Measurements from ENCODE around the gene GLIPR1.
"Not testable (repeated sequence)": the region's sequence is repeated elsewhere in the genome, so short reads cannot be mapped to it uniquely, and the experiment has no call there.

Gene GLIPR1

GRCh38 chr12:75509621-75510020 lies 29.1 kb downstream of the GLIPR1 start:
- no peak for DNase-seq (ENCODE audit: low read depth in 1 of 2, low spot score in 1 of 2)

DNA sequence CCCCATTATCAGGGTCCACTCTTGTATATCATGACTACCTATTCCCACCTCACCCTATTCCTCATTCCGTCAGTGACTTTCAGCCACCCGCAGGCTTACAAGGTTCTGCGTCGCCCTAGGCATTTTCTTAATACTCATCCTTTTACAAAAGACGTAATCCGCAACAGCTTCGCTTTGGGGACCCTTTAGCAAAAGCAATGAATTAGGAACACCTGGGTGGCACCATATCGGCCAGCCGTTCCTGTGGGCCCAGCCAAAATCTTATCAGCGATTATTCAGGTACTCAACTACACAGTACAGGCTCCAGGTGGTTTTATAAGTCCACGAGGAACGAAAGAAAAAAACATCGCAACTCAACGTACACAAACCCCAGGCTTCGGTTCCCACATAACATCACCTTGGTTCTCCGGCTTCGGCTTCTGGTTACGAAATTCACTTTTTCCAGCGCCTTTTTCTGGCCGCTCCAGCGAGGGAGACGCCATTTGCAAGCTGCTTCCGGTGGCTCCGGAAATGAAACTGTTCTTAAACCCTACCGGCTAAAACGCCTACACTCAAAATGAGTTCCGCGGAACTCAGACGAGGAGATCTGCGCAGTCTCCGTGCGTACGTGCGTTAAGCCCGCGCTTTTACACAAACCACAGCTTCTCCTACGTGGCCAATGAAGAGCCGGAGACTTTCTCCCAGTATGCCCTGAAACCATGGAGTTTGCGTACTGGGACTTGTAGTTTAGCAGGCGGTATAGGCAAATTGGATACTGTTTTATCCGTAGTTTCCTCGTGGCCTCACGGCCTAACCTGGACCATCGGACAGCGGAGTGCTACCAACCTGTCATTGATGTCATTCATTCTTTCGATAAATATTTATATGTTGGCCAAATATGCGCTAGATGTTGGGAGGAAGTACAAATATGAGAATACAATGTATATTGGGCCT lies 30.8 kb downstream of the GLIPR1 start, which contains the start of gene KRR1:
Gene KRR1 (minus strand): TSS at position 494 of the 933 bp plus-strand sequence. CDS start 12 bp downstream, at position 482.
- DNase-seq (ENCODE audit: low read depth in 1 of 2, low spot score in 1 of 2): peak; percentile 70 to 71

DNA sequence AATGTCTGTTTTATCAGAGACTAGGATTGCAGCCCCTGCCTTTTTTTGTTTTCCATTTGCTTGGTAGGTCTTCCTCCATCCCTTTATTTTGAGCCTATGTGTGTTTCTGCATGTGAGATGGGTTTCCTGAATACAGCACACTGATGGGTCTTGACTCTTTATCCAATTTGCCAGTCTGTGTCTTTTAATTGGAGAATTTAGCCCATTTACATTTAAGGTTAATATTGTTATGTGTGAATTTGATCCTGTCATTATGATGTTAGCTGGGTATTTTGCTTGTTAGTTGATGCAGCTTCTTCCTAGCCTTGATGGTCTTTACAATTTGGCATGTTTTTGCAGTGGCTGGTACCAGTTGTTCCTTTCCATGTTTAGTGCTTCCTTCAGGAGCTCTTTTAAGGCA lies 40.7 kb downstream of the GLIPR1 start:
- not testable (repeated sequence) for DNase-seq (ENCODE audit: low read depth in 1 of 2, low spot score in 1 of 2)

DNA sequence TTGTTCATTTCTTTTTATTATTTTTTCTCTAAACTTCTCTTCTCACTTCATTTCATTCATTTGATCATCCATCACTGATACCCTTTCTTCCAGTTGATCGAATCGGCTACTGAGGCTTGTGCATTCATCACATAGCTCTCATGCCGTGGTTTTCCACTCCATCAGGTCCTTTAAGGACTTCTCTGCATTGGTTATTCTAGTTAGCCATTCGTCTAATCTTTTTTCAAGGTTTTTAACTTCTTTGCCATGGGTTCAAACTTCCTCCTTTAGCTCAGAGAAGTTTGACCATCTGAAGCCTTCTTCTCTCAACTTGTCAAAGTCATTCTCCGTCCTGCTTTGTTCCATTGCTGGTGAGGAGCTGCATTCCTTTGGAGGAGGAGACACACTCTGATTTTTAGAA lies 41.6 kb downstream of the GLIPR1 start:
- DNase-seq (ENCODE audit: low read depth in 1 of 2, low spot score in 1 of 2): not testable (repeated sequence)

DNA sequence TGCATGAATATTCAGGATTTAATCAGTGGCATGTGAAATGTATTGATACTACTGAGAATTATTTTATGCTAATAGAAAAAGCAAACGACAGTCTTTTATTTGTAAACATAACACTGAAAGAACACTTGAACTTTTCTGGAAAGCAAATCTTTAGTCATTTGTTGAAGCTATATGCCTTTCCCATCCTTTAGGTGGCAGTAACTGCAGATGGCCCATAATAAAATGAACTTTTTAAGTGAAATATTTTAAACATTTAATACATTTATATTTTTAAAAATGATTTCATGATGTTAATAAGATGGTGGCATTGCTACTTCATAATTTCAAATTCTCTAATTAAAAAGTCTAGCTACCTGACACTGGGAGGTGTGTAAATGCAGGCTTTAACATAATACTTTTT lies 44.7 kb downstream of the GLIPR1 start:
- no peak for DNase-seq (ENCODE audit: low read depth in 1 of 2, low spot score in 1 of 2)

DNA sequence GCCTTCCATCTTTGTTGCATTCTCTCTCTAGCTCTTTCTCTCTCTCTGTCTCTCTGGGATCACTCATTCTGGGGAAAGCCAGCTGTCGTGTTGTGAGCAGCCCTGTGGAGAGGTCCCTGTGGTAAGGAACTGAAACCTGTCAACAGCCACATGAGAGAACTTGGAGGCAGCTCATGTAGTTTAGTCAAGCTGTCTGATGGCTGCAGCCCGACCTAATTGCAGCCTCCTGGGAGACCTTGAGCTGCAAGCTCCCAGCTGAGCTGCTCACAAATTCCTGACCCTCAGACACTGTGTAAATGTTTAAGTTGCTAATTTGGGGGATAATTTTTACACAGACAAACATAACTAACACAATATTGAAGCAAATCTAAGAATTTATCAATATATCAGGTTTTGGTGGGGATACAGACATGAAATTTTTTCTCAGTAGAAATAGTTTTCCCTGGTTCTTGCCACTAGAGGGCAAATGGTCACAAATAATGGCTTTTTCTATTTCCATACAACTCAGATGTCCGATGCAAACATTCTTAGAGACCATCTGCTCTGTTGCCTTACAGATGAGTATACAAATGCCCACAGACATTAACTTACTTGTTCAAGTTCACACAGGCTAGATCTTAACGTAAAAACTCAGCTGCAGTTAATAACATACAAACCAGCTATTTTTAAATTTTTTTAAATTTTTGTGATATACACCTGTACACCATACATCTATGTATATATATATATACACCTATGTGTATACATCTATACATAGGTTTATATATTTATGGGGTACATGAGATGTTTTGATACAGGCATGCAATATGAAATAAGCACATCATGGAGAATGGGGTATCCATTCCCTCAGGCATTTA lies 46.3 kb downstream of the GLIPR1 start:
- no peak for DNase-seq (ENCODE audit: low read depth in 1 of 2, low spot score in 1 of 2)

GRCh38 chr12:75528272-75528671 lies 47.7 kb downstream of the GLIPR1 start:
- DNase-seq (ENCODE audit: low read depth in 1 of 2, low spot score in 1 of 2): no peak

GRCh38 chr12:75528692-75529091 lies 48.1 kb downstream of the GLIPR1 start:
- DNase-seq (ENCODE audit: low read depth in 1 of 2, low spot score in 1 of 2): no peak

GRCh38 chr12:75529316-75529715 lies 48.8 kb downstream of the GLIPR1 start:
- no peak for DNase-seq (ENCODE audit: low read depth in 1 of 2, low spot score in 1 of 2)

GRCh38 chr12:75529826-75530225 lies 49.3 kb downstream of the GLIPR1 start:
- DNase-seq (ENCODE audit: low read depth in 1 of 2, low spot score in 1 of 2): no peak

DNA sequence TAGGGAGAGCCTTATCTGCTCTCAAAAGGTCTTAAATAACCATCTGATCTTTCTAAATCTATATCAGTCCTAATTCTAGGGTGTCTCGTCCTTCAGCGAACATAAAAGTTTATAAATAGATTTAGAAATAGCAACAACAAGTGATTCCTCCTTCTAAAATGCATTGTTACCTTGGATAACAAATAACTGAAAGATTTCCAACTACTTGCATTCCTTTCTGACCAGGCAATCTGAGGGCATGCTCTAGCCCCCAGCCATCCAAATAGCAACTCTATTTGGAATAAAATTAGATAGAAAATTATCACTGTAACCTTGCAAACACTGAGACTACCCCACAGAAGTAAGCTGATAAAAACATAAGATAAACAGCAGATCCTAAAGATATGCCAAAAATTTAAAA lies 52.7 kb downstream of the GLIPR1 start:
- DNase-seq (ENCODE audit: low read depth in 1 of 2, low spot score in 1 of 2): no peak

DNA sequence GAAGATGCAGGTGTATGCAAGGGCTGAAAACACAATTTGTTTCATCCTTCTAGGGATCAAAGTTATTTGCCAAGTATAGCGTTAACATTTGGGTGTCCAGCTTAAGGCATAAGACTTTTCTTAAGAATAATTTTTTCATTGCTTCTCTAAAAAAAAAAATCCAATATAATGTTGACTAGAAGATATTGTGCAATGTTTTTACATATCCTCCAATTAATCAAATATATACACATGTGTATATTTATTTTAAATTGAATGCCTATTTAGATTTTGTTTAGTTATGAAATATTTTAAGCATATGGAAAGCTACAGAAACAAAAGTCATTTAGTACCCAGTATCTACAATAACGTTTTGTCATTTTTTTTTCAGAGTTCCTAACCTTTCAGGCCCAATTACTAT lies 59.3 kb downstream of the GLIPR1 start:
- DNase-seq (ENCODE audit: low read depth in 1 of 2, low spot score in 1 of 2): no peak

GRCh38 chr12:75542942-75543341 lies 62.4 kb downstream of the GLIPR1 start:
- DNase-seq (ENCODE audit: low read depth in 1 of 2, low spot score in 1 of 2): no peak

DNA sequence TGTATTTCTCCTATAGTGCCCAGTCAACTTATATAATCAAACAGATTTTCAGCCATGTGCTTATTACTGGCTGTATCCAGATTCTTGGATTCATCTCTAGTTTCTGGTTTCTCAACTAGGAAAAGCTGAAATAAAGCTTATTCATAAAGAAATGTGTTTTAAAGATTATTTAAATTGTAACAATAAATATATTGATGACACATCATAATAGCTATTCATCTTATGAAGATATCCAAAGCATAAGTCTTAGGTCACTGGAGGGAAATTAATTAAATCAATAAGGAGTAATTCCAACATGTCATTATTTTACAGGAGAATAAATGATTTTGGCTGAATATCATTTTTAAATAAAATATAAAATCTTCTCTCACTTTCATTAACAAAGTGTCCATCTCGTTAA lies 63.0 kb downstream of the GLIPR1 start:
- DNase-seq (ENCODE audit: low read depth in 1 of 2, low spot score in 1 of 2): no peak

DNA sequence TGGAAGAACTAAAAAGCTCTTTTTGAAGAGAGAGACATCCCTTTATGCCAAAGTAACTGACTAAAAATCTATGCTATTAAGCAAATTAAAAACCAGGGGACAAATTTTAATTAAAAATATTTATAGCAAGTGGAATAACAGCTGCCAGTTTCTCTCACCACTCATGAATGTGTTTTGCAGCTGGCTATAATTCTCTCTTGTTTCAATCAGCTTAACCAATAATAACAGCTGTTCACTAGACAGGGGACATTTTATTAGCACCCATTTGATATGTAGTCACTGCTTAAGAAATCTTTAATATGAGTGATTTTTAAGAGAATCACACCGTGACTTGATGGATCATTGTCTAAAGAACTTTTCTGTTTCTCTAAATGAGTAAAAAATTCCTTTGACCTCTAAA lies 65.1 kb downstream of the GLIPR1 start:
- DNase-seq (ENCODE audit: low read depth in 1 of 2, low spot score in 1 of 2): no peak

- no peak for DNase-seq (ENCODE audit: low read depth in 1 of 2, low spot score in 1 of 2)
Observed at GRCh38 chr12:75548879-75549278, 68.3 kb downstream of the GLIPR1 start.

DNA sequence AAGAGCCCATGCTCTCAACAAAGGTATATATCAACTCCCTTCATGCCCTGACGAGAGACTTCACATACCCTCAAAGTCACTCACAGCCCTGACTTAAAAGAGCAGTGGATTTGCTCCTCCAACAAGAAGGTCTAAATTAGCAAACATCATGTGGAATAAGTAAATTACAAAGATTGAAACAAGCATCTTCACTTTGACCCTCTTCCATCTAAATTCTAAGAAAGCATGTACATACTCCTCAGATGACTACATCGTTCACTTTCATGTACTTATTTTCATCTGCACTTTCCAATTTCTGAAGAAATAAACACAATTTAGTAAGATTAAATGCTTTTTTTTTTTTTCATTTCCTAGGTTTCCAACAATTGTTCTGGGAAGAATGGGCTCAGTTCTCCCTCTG lies 69.4 kb downstream of the GLIPR1 start:
- no peak for DNase-seq (ENCODE audit: low read depth in 1 of 2, low spot score in 1 of 2)

GRCh38 chr12:75550401-75551240 lies 70.1 kb downstream of the GLIPR1 start:
- DNase-seq (ENCODE audit: low read depth in 1 of 2, low spot score in 1 of 2): no peak

DNA sequence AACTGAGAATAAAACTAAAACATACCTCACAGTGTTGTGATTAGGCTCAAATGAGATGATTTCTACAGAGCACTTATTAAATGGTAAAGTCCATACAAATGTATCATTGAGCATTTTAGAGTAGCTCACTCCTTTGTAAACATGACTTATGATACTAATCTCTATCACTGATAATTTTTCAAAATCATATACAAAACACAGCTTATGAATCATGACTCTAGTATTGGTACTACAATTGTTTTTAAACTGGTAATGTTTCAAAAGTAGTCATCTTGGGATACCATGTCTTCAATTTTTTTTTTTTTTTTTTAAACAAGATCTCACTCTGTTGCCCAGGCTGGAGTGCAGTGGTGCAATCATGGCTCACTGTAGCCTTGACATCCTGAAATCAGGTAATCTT lies 70.9 kb downstream of the GLIPR1 start:
- DNase-seq (ENCODE audit: low read depth in 1 of 2, low spot score in 1 of 2): no peak

GRCh38 chr12:75553398-75553797 lies 72.8 kb downstream of the GLIPR1 start:
- DNase-seq (ENCODE audit: low read depth in 1 of 2, low spot score in 1 of 2): no peak

Measured in stimulated activated CD4-positive, alpha-beta T cell treated with anti-CD3 and anti-CD28 coated beads, Interleukin-15, amount 100 ng/mL, for 1 hour (primary cell).